ENCODE results near the gene CHD2.
"Not testable (repeated sequence)": the region's sequence is repeated elsewhere in the genome, so short reads cannot be mapped to it uniquely, and the experiment has no call there.

Gene CHD2

GRCh38 chr15:92899948-92900730, at the start of gene CHD2:
Gene CHD2 (plus strand): TSS chr15:92900324. CDS start chr15:92901238, 914 bp downstream.
- TF ChIP-seq, protein P1, sequence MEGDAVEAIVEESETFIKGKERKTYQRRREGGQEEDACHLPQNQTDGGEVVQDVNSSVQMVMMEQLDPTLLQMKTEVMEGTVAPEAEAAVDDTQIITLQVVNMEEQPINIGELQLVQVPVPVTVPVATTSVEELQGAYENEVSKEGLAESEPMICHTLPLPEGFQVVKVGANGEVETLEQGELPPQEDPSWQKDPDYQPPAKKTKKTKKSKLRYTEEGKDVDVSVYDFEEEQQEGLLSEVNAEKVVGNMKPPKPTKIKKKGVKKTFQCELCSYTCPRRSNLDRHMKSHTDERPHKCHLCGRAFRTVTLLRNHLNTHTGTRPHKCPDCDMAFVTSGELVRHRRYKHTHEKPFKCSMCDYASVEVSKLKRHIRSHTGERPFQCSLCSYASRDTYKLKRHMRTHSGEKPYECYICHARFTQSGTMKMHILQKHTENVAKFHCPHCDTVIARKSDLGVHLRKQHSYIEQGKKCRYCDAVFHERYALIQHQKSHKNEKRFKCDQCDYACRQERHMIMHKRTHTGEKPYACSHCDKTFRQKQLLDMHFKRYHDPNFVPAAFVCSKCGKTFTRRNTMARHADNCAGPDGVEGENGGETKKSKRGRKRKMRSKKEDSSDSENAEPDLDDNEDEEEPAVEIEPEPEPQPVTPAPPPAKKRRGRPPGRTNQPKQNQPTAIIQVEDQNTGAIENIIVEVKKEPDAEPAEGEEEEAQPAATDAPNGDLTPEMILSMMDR (IDR thresholded peaks at IDR 0.05; ENCODE audit: control insufficient read depth, insufficient read depth, low read depth, low read length, missing control alignments), result no peak
- H3K4me3 ChIP-seq (ENCODE audit: control insufficient read depth, low read depth, low read length), result peak within 1 kb of the TSS; percentile 58
- DNase-seq (ENCODE audit: low read depth), result peak; percentile 48

GRCh38 chr15:92853222-92853621, 46.9 kb upstream of the CHD2 start:
- TF ChIP-seq, protein P1 (IDR thresholded peaks at IDR 0.05; ENCODE audit: control insufficient read depth, insufficient read depth, low read depth, low read length, missing control alignments), result no peak
- no peak for DNase-seq (ENCODE audit: low read depth)
- no peak overlapping the region for H3K4me3 ChIP-seq (ENCODE audit: control insufficient read depth, low read depth, low read length)

DNA sequence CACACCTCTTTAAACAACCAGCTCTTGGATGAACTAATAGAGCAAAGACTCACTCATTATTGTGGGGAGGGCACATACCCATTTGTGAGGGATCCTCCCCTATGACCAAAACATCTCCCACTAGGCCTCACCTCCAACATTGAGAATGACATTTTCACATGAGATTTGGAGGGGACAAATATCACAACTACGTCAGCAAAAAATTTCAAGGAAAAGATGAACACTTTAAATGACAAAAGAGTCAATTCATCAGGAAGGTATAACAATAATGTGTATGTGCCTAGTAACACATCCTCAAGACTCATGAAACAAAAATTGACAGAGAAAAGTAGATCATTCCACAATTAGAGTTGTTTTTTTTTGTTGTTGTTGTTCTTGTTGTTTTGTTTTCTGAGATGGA, 38.4 kb upstream of the CHD2 start:
- TF ChIP-seq, protein P1 (IDR thresholded peaks at IDR 0.05; ENCODE audit: control insufficient read depth, insufficient read depth, low read depth, low read length, missing control alignments), result no peak
- DNase-seq (ENCODE audit: low read depth), result no peak
- no peak overlapping the region for H3K4me3 ChIP-seq (ENCODE audit: control insufficient read depth, low read depth, low read length)

DNA sequence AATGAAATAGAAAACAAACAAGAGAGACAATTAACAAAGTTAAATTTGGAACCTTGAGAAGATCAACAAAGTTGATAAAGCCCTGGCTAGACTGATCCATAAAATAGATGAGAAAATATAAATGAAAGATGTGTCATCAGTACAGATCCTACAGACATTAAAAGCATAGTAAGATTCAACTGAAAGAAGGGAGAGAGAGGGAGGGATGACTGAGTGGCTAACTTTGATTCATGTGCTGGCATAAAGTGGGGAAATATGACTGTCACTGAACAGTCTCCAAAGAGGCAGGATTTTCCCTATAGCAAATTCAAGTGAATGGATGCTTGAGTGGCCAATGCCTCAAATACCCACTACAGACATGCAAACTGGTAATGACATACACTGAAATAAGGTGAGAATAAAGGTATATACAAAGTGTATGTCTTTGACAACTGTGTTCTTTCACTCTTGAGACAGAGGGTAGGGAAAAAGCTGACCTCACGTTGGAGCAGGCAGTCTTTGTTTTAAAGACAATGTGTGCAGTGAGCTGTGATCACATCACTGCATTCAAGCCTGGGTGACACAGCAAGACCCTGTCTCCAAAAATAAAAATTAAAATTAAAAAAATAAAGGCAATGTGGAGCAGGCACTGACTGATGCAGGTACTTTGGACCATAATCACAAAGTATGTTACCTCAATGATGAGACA, 35.9 kb upstream of the CHD2 start:
- no peak overlapping the region for H3K4me3 ChIP-seq (ENCODE audit: control insufficient read depth, low read depth, low read length)
- DNase-seq (ENCODE audit: low read depth), result no peak

GRCh38 chr15:92869263-92869940, 30.7 kb upstream of the CHD2 start:
- no peak overlapping the region for H3K4me3 ChIP-seq (ENCODE audit: control insufficient read depth, low read depth, low read length)
- DNase-seq (ENCODE audit: low read depth), result peak; percentile 54
- TF ChIP-seq, protein P1 (IDR thresholded peaks at IDR 0.05; ENCODE audit: control insufficient read depth, insufficient read depth, low read depth, low read length, missing control alignments), result no peak

More for the DNA sequence above, 35.9 kb upstream of the CHD2 start:
- TF ChIP-seq, protein P1 (IDR thresholded peaks at IDR 0.05; ENCODE audit: control insufficient read depth, insufficient read depth, low read depth, low read length, missing control alignments), result no peak

DNA sequence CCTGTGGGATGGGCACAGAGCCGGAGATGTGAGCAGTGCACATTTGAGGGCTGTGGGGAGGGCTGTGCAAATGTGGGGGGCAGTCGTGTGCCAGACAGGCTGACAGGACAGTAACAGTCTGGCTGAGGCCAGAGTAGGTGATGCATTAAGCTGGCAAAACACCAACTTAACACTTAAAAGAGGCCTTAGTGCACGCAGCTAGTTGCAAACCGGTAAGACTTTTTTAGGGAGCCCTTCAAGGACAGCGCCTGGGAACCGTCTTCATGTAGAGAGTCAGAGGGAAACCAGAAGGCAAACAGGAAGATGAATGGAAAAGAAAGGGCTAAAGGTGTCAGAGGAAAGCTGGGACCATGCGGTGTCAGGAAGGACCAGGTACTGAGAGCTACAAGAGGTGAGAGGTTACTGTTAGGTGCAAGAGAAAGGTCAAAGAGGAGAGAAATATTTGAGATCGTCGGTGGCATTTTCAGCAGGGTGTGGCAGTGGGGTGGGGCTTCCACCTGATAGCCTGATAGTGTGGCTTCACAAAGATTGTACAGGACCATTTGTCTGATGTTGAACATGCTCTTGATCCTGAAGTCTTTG, 30.0 kb upstream of the CHD2 start:
- TF ChIP-seq, protein P1 (IDR thresholded peaks at IDR 0.05; ENCODE audit: control insufficient read depth, insufficient read depth, low read depth, low read length, missing control alignments), result no peak
- DNase-seq (ENCODE audit: low read depth), result no peak
- H3K4me3 ChIP-seq (ENCODE audit: control insufficient read depth, low read depth, low read length), result no peak overlapping the region

- DNase-seq (ENCODE audit: low read depth); H3K4me3 ChIP-seq (ENCODE audit: control insufficient read depth, low read depth, low read length): not testable (repeated sequence)
Observed at GRCh38 chr15:92872967-92873366, 27.2 kb upstream of the CHD2 start.
